GM12873 (cell line): ENCODE measurements around the gene SIPA1L3.
A peak's percentile ranks its signal among the peaks of the same experiment; 100 is the strongest.

Experiments
- CTCF ChIP-seq: IDR thresholded peaks from 2 replicates; pipeline ENCODE4 v1.5.1; 2012; ENCODE audit warnings: low read depth, mild to moderate bottlenecking, moderate library complexity, low read length, control low read depth; ENCODE audit not compliant: insufficient read depth; ENCODE audit errors: missing control alignments

The SIPA1L3 gene

GRCh38 chr19:38218204-38218603, 311.2 kb downstream of the SIPA1L3 start:
- no peak for TF ChIP-seq CTCF

GRCh38 chr19:38219221-38219620, 312.2 kb downstream of the SIPA1L3 start:
- no peak for TF ChIP-seq CTCF

DNA sequence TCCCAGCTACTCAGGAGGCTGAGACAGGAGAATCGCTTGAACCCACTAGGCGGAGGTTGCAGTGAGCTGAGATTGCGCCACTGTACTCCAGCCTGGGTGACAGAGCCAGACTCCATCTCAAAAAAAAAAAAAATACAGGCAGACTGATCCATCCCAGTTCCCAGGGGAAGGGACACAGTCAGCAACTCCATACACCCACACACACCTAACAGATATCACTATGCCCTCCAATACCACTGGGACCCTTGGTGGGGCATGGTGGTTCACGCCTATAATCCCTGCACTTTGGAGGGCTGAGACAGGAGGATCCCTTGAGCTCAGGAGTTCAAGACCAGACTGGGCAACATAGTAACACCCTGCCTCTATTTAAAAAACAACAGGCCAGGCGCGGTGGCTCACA, 314.4 kb downstream of the SIPA1L3 start:
- no peak for TF ChIP-seq CTCF

- TF ChIP-seq CTCF, result no peak
These were observed 315.2 kb downstream of the SIPA1L3 start for GRCh38 chr19:38221919-38222830.

GRCh38 chr19:38223119-38223523, 316.1 kb downstream of the SIPA1L3 start:
- TF ChIP-seq CTCF, result no peak

- TF ChIP-seq CTCF, result no peak
These were observed 316.6 kb downstream of the SIPA1L3 start for GRCh38 chr19:38223617-38224013.

GRCh38 chr19:38224014-38224862, 317.2 kb downstream of the SIPA1L3 start, which contains the start of gene DPF1:
Gene DPF1 (minus strand): TSS chr19:38224222. CDS start chr19:38224142, 80 bp downstream.
- peak; percentile 51 for TF ChIP-seq CTCF
